ENCODE results near the gene SCAMP2. TPM values are rescaled to one million over a fixed set of nuclear protein-coding genes. Genes with fewer than 3 reads are reported as not detected.
A peak's percentile ranks its signal among the peaks of the same experiment; 100 is the strongest.
"Not testable (repeated sequence)": the region's sequence is repeated elsewhere in the genome, so short reads cannot be mapped to it uniquely, and the experiment has no call there.

Gene SCAMP2, protein sequence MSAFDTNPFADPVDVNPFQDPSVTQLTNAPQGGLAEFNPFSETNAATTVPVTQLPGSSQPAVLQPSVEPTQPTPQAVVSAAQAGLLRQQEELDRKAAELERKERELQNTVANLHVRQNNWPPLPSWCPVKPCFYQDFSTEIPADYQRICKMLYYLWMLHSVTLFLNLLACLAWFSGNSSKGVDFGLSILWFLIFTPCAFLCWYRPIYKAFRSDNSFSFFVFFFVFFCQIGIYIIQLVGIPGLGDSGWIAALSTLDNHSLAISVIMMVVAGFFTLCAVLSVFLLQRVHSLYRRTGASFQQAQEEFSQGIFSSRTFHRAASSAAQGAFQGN
- 10 to 100 TPM; 58.9 to 62.3 TPM for polyA plus RNA-seq

DNA sequence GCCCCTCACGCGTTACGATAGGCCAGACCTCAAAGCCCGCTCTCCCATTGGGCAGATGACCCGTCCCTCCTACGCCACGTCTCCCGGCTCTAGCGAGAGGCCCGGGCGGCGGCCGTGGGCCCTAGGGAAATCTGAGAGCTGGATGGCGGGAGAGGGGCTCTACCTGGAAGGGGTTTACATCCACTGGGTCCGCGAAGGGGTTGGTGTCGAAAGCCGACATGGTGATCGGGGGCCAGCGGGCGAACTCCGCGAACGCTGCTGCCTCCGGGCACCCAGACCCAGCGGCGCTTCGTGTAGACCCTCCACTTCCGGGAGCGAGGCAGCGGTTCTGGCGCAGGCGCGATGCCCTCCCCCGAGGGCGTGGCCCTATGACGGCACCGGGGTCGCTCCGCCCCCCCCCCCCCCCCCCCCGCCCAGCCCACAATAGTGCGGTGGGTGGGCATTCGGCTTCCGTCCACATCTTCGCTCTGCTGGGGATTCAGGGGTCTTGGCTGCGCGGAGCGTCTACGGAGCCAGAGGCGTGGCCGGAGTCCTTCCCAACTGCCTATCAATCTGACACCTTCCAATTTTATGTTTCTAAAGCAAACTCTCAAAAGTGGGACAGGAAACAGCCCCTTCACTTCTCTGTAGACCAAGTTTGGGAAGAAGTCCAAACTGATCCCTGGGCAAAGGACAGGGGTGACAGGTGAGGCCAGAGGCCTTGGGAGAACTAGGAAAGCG, at the start of gene SCAMP2:
TSS of gene SCAMP2 (minus strand) at position 330 of the 720 bp plus-strand sequence. CDS start at position 220, 110 bp downstream.
- Histone ChIP-seq H3K4me3 (ENCODE audit: low read depth in 1 of 2, low read length in 2 of 2) (peak within 1 kb of the TSS; percentile 74 to 82), H3K27ac (ENCODE audit: low read depth in 2 of 2, low read length in 1 of 2) (peak within 1 kb of the TSS; percentile 90 to 97), H3K9me3 (ENCODE audit: control insufficient read depth in 2 of 2, insufficient read depth in 1 of 2, low read depth in 1 of 2, low read length in 1 of 2) (no peaks in the 10 kb centered on the region), H3K36me3 (ENCODE audit: control insufficient read depth in 2 of 2, insufficient read depth in 2 of 2, low read length in 1 of 2) (no peaks in the 10 kb centered on the region), H3K27me3 (ENCODE audit: control insufficient read depth in 1 of 2, insufficient read depth in 2 of 2, low read length in 2 of 2) (no peaks in the 10 kb centered on the region), H3K4me1 (ENCODE audit: control insufficient read depth in 2 of 2, insufficient read depth in 2 of 2, low read length in 1 of 2) (peaks cover 4% of the 10 kb centered on the region in 2 donors)
- WGBS, 2 donors = 1% methylated on average over 35 to 51 of the region's 52 CpGs

DNA sequence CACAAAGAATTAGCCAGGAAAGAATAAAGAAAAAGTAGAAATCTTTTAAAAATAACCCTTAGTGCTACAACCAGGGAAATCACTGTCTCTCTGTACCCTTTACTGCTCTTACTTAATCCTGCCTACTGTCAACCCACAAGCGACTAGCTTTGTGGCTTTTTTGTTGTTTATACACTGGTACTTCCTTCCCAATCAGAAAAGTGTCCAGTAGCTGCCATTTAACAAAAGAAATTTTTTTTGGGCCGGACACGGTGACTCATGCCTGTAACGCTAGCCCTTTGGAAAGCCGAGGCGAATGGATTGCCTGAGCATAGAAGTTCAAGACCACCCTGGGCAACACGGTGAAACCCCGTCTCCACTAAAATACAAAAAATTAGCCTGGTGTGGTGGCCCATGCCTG, 47.3 kb upstream of the SCAMP2 start:
- Histone ChIP-seq H3K36me3 (ENCODE audit: control insufficient read depth in 2 of 2, insufficient read depth in 2 of 2, low read length in 1 of 2) (peaks cover 13 to 18% of the 10 kb centered on the region in 2 donors), H3K4me3 (ENCODE audit: low read depth in 1 of 2, low read length in 2 of 2) (no peak overlapping the region), H3K9me3 (ENCODE audit: control insufficient read depth in 2 of 2, insufficient read depth in 1 of 2, low read depth in 1 of 2, low read length in 1 of 2) (no peaks in the 10 kb centered on the region), H3K27me3 (ENCODE audit: control insufficient read depth in 1 of 2, insufficient read depth in 2 of 2, low read length in 2 of 2) (no peaks in the 10 kb centered on the region), H3K4me1 (ENCODE audit: control insufficient read depth in 2 of 2, insufficient read depth in 2 of 2, low read length in 1 of 2) (no peaks in the 10 kb centered on the region), H3K27ac (ENCODE audit: low read depth in 2 of 2, low read length in 1 of 2) (no peak overlapping the region)
- WGBS, 2 donors = 81 to 84% methylated on average over 8 of the region's 8 CpGs

DNA sequence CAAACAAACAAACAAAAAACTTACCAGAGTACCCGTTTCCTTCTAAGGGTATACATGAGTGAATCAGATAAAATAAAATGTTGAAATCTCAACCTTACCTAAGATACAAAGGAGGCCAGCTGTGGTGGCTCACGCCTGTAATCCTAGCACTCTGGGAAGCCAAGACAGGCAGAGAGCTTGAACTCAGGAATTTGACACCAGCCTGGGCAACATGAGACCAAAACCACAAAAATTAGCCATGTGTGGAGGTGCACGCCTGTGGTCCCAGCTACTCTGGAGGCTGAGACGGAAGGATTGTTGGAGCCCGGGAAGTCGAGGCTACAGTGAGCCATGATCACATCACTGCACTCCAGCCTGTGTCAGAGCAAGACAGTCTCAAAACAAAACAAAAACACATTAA, 44.5 kb upstream of the SCAMP2 start:
- Histone ChIP-seq H3K36me3 (ENCODE audit: control insufficient read depth in 2 of 2, insufficient read depth in 2 of 2, low read length in 1 of 2) (peaks cover 13 to 19% of the 10 kb centered on the region in 2 donors), H3K9me3 (ENCODE audit: control insufficient read depth in 2 of 2, insufficient read depth in 1 of 2, low read depth in 1 of 2, low read length in 1 of 2) (no peaks in the 10 kb centered on the region), H3K4me3 (ENCODE audit: low read depth in 1 of 2, low read length in 2 of 2) (no peak overlapping the region), H3K4me1 (ENCODE audit: control insufficient read depth in 2 of 2, insufficient read depth in 2 of 2, low read length in 1 of 2) (no peaks in the 10 kb centered on the region), H3K27ac (ENCODE audit: low read depth in 2 of 2, low read length in 1 of 2) (no peak overlapping the region), H3K27me3 (ENCODE audit: control insufficient read depth in 1 of 2, insufficient read depth in 2 of 2, low read length in 2 of 2) (no peaks in the 10 kb centered on the region)
- WGBS, 2 donors = 91 to 93% methylated on average over 6 of the region's 6 CpGs

DNA sequence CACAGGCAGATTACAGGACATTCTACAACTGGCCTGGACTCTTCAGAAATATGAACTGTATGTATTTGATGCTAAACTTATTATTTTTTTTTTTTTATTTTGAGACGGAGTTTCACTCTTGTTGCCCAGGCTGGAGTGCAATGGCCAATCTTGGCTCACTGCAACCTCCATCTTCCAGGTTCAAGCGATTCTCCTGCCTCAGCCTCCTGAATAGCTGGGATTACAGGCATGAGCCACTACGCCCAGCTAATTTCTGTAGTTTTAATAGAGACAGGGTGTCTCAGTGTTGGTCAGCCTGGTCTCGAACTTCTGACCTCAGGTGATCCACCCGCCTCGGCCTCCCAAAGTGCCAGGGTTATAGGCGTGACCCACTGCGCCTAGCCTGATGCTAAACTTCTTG, 40.6 kb upstream of the SCAMP2 start:
- H3K9me3 ChIP-seq (ENCODE audit: control insufficient read depth in 2 of 2, insufficient read depth in 1 of 2, low read depth in 1 of 2, low read length in 1 of 2); H3K4me3 ChIP-seq (ENCODE audit: low read depth in 1 of 2, low read length in 2 of 2); H3K27ac ChIP-seq (ENCODE audit: low read depth in 2 of 2, low read length in 1 of 2); H3K36me3 ChIP-seq (ENCODE audit: control insufficient read depth in 2 of 2, insufficient read depth in 2 of 2, low read length in 1 of 2); H3K27me3 ChIP-seq (ENCODE audit: control insufficient read depth in 1 of 2, insufficient read depth in 2 of 2, low read length in 2 of 2); H3K4me1 ChIP-seq (ENCODE audit: control insufficient read depth in 2 of 2, insufficient read depth in 2 of 2, low read length in 1 of 2): not testable (repeated sequence)
- 95 to 96% methylated on average over 8 of the region's 8 CpGs for WGBS, 2 donors

DNA sequence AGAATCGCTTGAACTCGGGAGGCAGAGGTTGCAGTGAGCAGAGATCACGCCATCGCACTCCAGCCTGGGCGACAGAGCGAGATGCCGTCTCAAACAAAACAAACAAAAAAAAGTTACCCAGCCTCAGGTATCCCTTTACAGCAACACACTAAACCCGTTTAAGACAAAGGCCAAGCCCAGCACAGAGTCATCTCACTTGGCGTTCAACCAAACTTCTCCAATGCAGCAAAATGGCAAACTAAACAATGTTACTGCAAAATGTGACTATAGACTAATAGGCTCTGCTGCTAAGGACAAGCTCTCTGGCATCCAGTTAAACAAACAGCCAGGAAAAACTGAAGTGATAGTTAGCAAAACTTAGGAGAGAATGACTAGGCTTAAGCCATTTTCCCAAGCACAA, 39.9 kb upstream of the SCAMP2 start:
- WGBS, 2 donors = 78 to 86% methylated on average over 9 of the region's 9 CpGs
- Histone ChIP-seq H3K4me3 (ENCODE audit: low read depth in 1 of 2, low read length in 2 of 2) (no peak overlapping the region), H3K36me3 (ENCODE audit: control insufficient read depth in 2 of 2, insufficient read depth in 2 of 2, low read length in 1 of 2) (peaks cover 1 to 9% of the 10 kb centered on the region in 2 donors), H3K9me3 (ENCODE audit: control insufficient read depth in 2 of 2, insufficient read depth in 1 of 2, low read depth in 1 of 2, low read length in 1 of 2) (no peaks in the 10 kb centered on the region), H3K27me3 (ENCODE audit: control insufficient read depth in 1 of 2, insufficient read depth in 2 of 2, low read length in 2 of 2) (no peaks in the 10 kb centered on the region), H3K27ac (ENCODE audit: low read depth in 2 of 2, low read length in 1 of 2) (no peak overlapping the region), H3K4me1 (ENCODE audit: control insufficient read depth in 2 of 2, insufficient read depth in 2 of 2, low read length in 1 of 2) (no peaks in the 10 kb centered on the region)

DNA sequence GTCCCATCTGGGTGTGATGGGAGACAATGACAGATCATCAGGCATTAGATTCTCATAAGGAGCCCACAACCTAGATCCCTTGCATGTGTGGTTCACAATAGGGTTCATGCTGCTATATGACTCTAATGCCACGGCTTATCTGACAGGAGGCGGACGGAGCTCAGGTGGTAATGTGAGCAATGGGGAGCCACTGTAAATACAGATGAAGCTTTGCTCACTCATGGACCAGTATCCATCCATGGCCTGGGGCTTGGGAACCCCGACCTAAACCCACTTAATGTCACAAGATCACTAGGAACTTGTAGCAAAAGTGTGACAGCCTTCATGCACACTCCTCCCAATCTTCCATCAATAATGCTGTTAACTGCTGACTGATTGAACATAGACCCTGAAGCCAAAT, 35.5 kb upstream of the SCAMP2 start:
- peaks cover 0 to 9% of the 10 kb centered on the region in 2 donors for H3K36me3 ChIP-seq (ENCODE audit: control insufficient read depth in 2 of 2, insufficient read depth in 2 of 2, low read length in 1 of 2)
- 92 to 98% methylated on average over 4 of the region's 4 CpGs for WGBS, 2 donors
- no peaks in the 10 kb centered on the region for H3K9me3 ChIP-seq (ENCODE audit: control insufficient read depth in 2 of 2, insufficient read depth in 1 of 2, low read depth in 1 of 2, low read length in 1 of 2)
- no peaks in the 10 kb centered on the region for H3K27me3 ChIP-seq (ENCODE audit: control insufficient read depth in 1 of 2, insufficient read depth in 2 of 2, low read length in 2 of 2)
- peaks cover 4 to 10% of the 10 kb centered on the region in 2 donors for H3K4me1 ChIP-seq (ENCODE audit: control insufficient read depth in 2 of 2, insufficient read depth in 2 of 2, low read length in 1 of 2)
- no peak overlapping the region for H3K27ac ChIP-seq (ENCODE audit: low read depth in 2 of 2, low read length in 1 of 2)
- no peak overlapping the region for H3K4me3 ChIP-seq (ENCODE audit: low read depth in 1 of 2, low read length in 2 of 2)

DNA sequence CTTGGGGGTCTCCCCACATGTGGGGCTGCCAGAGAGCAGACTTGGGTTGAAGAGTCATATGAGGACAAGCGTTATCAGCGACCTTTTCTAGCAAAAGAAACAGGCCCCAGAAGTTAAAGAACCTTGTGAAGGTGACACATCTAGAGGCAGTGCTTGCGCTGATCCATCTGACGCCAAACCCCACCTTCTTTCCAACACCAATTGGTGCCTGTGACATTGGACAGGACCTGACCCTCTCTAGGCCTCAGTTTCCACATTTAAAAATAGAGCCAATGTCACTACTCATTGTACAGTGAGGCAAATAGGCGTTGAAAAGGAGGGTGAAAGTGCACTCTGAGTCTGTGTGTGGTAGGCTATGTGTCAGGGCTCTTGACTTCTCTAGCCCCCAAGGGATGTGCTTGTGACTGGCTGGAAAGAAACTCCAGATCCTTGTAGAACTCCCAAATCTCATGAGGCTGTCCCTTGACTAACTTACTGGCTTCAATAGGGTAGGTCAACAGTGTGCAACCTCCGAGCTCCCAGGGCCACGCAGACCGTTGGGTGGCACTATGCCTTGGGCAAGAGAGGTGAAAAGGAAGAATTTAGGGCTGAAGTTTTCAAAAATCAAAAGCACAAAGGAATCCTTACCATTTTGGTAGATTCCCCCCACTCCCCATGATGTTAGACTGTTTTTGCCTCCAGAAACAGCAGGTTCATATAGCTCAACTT, 34.2 kb upstream of the SCAMP2 start:
- H3K4me1 ChIP-seq (ENCODE audit: control insufficient read depth in 2 of 2, insufficient read depth in 2 of 2, low read length in 1 of 2) = peaks cover 4 to 15% of the 10 kb centered on the region in 2 donors
- peaks cover 0 to 16% of the 10 kb centered on the region in 2 donors for H3K36me3 ChIP-seq (ENCODE audit: control insufficient read depth in 2 of 2, insufficient read depth in 2 of 2, low read length in 1 of 2)
- peak overlapping the region; percentile 92 to 93 for H3K27ac ChIP-seq (ENCODE audit: low read depth in 2 of 2, low read length in 1 of 2)
- no peaks in the 10 kb centered on the region for H3K9me3 ChIP-seq (ENCODE audit: control insufficient read depth in 2 of 2, insufficient read depth in 1 of 2, low read depth in 1 of 2, low read length in 1 of 2)
- H3K27me3 ChIP-seq (ENCODE audit: control insufficient read depth in 1 of 2, insufficient read depth in 2 of 2, low read length in 2 of 2) = no peaks in the 10 kb centered on the region
- peak overlapping the region; percentile 82 to 83 for H3K4me3 ChIP-seq (ENCODE audit: low read depth in 1 of 2, low read length in 2 of 2)
- WGBS, 2 donors = 42 to 45% methylated on average over 8 of the region's 8 CpGs

DNA sequence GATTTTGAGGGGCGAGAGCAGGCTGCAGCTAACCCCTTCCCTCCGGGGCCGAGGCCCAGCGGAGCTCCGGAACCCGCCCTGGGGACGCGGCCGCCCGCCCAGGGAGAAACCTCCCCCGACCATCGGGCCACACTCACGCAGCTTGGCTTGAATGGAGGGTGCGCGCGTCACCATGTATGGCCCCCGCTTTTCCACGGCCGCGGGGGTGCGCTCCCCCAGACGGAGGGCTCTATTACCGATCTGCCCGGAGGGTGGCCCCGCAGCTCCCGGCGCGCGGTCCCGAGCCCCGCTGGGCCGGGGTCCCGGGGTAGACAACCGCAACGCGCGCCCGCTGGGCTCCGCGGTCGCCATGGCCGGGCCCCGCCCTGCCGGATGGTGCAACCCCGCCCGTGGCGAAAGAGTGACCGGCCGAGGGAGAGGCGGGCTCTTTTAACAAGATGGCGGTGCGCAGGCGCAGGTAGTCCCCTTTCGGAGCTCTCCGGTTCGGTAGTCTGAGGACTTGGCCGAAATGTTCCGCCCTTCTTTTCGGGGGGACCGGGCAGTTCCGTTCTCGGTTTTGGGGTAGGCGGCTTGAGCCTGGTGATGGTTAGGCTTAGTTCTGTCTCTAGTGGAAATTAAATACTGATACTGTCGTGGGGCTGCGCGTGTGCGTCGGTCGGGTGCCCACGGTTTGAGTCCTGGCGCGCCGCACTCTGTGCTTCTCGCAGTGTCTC, 33.4 kb upstream of the SCAMP2 start, which contains the start of gene FAM219B:
TSS of gene FAM219B (minus strand) at position 402 of the 713 bp plus-strand sequence. CDS start at position 351, 51 bp downstream.
- peak within 1 kb of the TSS; percentile 82 to 83 for H3K4me3 ChIP-seq (ENCODE audit: low read depth in 1 of 2, low read length in 2 of 2)
- H3K27ac ChIP-seq (ENCODE audit: low read depth in 2 of 2, low read length in 1 of 2) = peak within 1 kb of the TSS; percentile 92 to 93
- WGBS, 2 donors = 0 to 1% methylated on average over 74 of the region's 74 CpGs
- H3K36me3 ChIP-seq (ENCODE audit: control insufficient read depth in 2 of 2, insufficient read depth in 2 of 2, low read length in 1 of 2) = peaks cover 0 to 16% of the 10 kb centered on the region in 2 donors
- no peaks in the 10 kb centered on the region for H3K27me3 ChIP-seq (ENCODE audit: control insufficient read depth in 1 of 2, insufficient read depth in 2 of 2, low read length in 2 of 2)
- peaks cover 4 to 16% of the 10 kb centered on the region in 2 donors for H3K4me1 ChIP-seq (ENCODE audit: control insufficient read depth in 2 of 2, insufficient read depth in 2 of 2, low read length in 1 of 2)
- no peaks in the 10 kb centered on the region for H3K9me3 ChIP-seq (ENCODE audit: control insufficient read depth in 2 of 2, insufficient read depth in 1 of 2, low read depth in 1 of 2, low read length in 1 of 2)

DNA sequence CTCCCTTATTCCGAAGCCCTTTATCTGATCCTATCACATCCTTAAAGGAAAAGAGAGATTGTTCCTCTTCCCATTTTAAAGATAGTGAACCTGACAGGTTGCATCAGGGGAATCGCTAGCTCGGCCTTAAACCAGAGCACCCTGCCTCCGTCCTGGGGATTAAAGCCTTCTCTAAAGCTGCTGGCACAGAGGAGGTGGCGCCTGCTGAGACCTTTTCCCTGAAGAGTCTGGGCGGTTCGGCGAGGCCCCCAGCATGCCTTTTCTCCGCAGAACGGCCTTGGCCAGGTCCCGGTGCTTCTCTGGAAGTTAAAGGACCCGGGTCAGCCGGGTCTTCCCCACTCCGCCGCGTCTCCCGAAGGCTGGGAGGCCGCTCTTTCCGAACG, 32.9 kb upstream of the SCAMP2 start:
- Histone ChIP-seq H3K9me3 (ENCODE audit: control insufficient read depth in 2 of 2, insufficient read depth in 1 of 2, low read depth in 1 of 2, low read length in 1 of 2) (no peaks in the 10 kb centered on the region), H3K4me1 (ENCODE audit: control insufficient read depth in 2 of 2, insufficient read depth in 2 of 2, low read length in 1 of 2) (peaks cover 4 to 16% of the 10 kb centered on the region in 2 donors), H3K27ac (ENCODE audit: low read depth in 2 of 2, low read length in 1 of 2) (peak overlapping the region; percentile 92 to 93), H3K27me3 (ENCODE audit: control insufficient read depth in 1 of 2, insufficient read depth in 2 of 2, low read length in 2 of 2) (no peaks in the 10 kb centered on the region), H3K36me3 (ENCODE audit: control insufficient read depth in 2 of 2, insufficient read depth in 2 of 2, low read length in 1 of 2) (peaks cover 0 to 16% of the 10 kb centered on the region in 2 donors), H3K4me3 (ENCODE audit: low read depth in 1 of 2, low read length in 2 of 2) (peak overlapping the region; percentile 82 to 83)
- 0% methylated on average over 20 of the region's 20 CpGs for WGBS, 2 donors
